ENCODE measurements around the gene OR6P1.

- TF ChIP-seq CTCF (IDR thresholded peaks at IDR 0.05 in 8 of 11, conservative IDR thresholded peaks at IDR 0.05 in 3 of 11) (no peak), POLR2A (IDR thresholded peaks at IDR 0.05) (no peak), POLR2AphosphoS5 (IDR thresholded peaks at IDR 0.05) (no peak)
These were observed 16.6 kb upstream of the OR6P1 start for GRCh38 chr1:158586942-158587341.

Data from spleen (tissue), 7 donors.